Esophagus squamous epithelium (tissue), 4 donors: ENCODE measurements around the gene MAPKAP1.

Source experiments
- POLR2A ChIP-seq, 4 donors: fragments of 450-650 bp; IDR thresholded peaks; one replicate each; pipeline ENCODE4 v1.6.1; 2017; ENCODE audit warnings: antibody characterized with exemption in 4 of 4, mild to moderate bottlenecking in 4 of 4, moderate library complexity in 3 of 4
- TF ChIP-seq, protein P1 (sequence below), 6 experiments: fragments of 450-650 bp in 4 of 6; fragments of 200-600 bp in 2 of 6; sonication (generic) in 2 of 6; IDR thresholded peaks; one replicate each; pipeline ENCODE4 v1.5.1; 2016 to 2019; ENCODE audit warnings: antibody characterized with exemption in 6 of 6, mild to moderate bottlenecking in 4 of 6, moderate library complexity in 4 of 6

DNA sequence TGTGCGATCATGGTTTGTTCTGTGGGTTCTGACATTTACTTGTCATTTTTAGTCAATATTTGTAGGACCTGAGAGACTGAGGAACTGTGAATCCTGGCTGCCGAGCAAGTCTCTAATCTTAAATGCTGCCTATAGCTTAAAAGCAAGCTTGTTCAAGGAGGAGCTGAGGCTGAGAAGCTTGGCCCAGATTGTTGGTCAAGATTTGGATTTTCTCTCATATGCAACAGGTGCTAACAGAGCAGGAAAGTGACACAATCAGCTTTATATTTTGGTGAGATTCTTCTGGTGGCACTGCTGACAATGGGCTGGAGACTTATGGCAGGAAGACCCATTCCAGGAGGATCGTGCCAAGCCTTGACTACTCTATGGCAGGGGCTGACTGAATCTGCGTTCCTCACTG lies 192.5 kb downstream of the MAPKAP1 start:
- TF ChIP-seq, protein P1, sequence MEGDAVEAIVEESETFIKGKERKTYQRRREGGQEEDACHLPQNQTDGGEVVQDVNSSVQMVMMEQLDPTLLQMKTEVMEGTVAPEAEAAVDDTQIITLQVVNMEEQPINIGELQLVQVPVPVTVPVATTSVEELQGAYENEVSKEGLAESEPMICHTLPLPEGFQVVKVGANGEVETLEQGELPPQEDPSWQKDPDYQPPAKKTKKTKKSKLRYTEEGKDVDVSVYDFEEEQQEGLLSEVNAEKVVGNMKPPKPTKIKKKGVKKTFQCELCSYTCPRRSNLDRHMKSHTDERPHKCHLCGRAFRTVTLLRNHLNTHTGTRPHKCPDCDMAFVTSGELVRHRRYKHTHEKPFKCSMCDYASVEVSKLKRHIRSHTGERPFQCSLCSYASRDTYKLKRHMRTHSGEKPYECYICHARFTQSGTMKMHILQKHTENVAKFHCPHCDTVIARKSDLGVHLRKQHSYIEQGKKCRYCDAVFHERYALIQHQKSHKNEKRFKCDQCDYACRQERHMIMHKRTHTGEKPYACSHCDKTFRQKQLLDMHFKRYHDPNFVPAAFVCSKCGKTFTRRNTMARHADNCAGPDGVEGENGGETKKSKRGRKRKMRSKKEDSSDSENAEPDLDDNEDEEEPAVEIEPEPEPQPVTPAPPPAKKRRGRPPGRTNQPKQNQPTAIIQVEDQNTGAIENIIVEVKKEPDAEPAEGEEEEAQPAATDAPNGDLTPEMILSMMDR (IDR thresholded peaks at IDR 0.05), result no peak
- no peak for TF ChIP-seq POLR2A (IDR thresholded peaks at IDR 0.05)
